Kidney (tissue), 14 donors: ENCODE results near the gene LIMS2. TPM values are rescaled to one million over a fixed set of nuclear protein-coding genes. Genes with fewer than 3 reads are reported as not detected.

ENCODE experiments used
- DNase-seq, 5 donors: peaks; one replicate each; pipeline ENCODE4 v3.0.0-alpha.2; 2013 to 2020
- FAIRE-seq: peaks from 2 replicates; lab custom pipeline; 2012; peaks lifted over from hg19 to GRCh38; lab: Jason Lieb, UNC
- H3K27ac ChIP-seq, 2 donors: one replicate each; pipeline ENCODE4 v1.7.0; 2013; ENCODE audit warnings: low read depth in 2 of 2, low read length in 2 of 2, inconsistent platforms in 1 of 2
- H3K27me3 ChIP-seq: one replicate; pipeline ENCODE4 v1.7.1; 2013; ENCODE audit warnings: low read length, inconsistent platforms; ENCODE audit not compliant: control insufficient read depth, insufficient read depth
- H3K36me3 ChIP-seq, 3 donors: one replicate each; pipeline versions ENCODE4 v1.7.0 to v1.7.1; 2013; ENCODE audit warnings: low read length in 3 of 3, control low read depth in 1 of 3, inconsistent platforms in 1 of 3; ENCODE audit not compliant: insufficient read depth in 3 of 3, control insufficient read depth in 2 of 3
- H3K4me1 ChIP-seq, 3 donors: one replicate each; pipeline versions ENCODE4 v1.7.0 to v1.7.1; 2013; ENCODE audit warnings: low read length in 3 of 3, inconsistent platforms in 1 of 3, low read depth in 1 of 3; ENCODE audit not compliant: control insufficient read depth in 2 of 3, insufficient read depth in 2 of 3
- H3K4me3 ChIP-seq, 3 donors: one replicate each; pipeline versions ENCODE4 v1.7.0 to v1.8.1; 2013; ENCODE audit warnings: low read length in 3 of 3, control low read depth in 1 of 3, inconsistent platforms in 1 of 3
- H3K9ac ChIP-seq, 3 donors: one replicate each; pipeline versions ENCODE4 v1.7.0 to v1.7.1; 2013; ENCODE audit warnings: low read length in 3 of 3, control low read depth in 1 of 3, inconsistent platforms in 1 of 3
- H3K9me3 ChIP-seq, 3 donors: one replicate each; pipeline versions ENCODE4 v1.7.0 to v1.7.1; 2013; ENCODE audit warnings: low read length in 3 of 3, control low read depth in 1 of 3, inconsistent platforms in 1 of 3; ENCODE audit not compliant: control insufficient read depth in 2 of 3, insufficient read depth in 1 of 3
- CTCF ChIP-seq: IDR thresholded peaks from 3 replicates; pipeline ENCODE4 v1.5.1; 2012; ENCODE audit warnings: mild to moderate bottlenecking, moderate library complexity, borderline replicate concordance; ENCODE audit not compliant: insufficient read depth; ENCODE audit errors: extremely low read depth
- intact Hi-C: fragments of 100-400 bp; cut with DNase I; formaldehyde crosslinking; loops from one replicate; pipeline ENCODE4 v1.11.1; 2022
- polyA plus RNA-seq: library from polyadenylated mRNA; stranded (reverse); fragments of 350-450 nt; fragmentation: Illumina TruSeq; extraction: RNeasy Lipid Tissue Mini Kit (QIAGEN cat#74804); gene quantifications from one replicate; pipeline ENCODE4 v1.2.3, GENCODE V29; 2014; ENCODE audit warnings: low read depth, low replicate concordance; ENCODE audit not compliant: insufficient read depth
- total RNA-seq: library from RNA; stranded (reverse); fragmentation: NEBNext Ultra II Directional; extraction: Animal tissue kit (Norgen Biotek cat#: 25700); gene quantifications from one replicate; pipeline ENCODE4 v1.2.1, GENCODE V29; 2021
- donor health status: control.
- donor health status: control.
- donor health status: control.
- donor health status: control.
- donor health status: control.
- donor health status: DM: yes; HTN: yes; CAD: no.
- donor health status: Normal renal cell carcinoma (clear cell type).

LIMS2 gene
- total and polyA plus RNA-seq, 2 donors from 2014 or later = 101 to 107 TPM

GRCh38 chr2:127641133-127641532, 34.2 kb downstream of the LIMS2 start:
- no peak for FAIRE-seq
- no peak overlapping the region for H3K9ac ChIP-seq
- H3K27me3 ChIP-seq = no peaks in the 10 kb centered on the region
- no peak for TF ChIP-seq CTCF
- H3K4me1 ChIP-seq = peaks cover 0 to 20% (median 0%) of the 10 kb centered on the region in 3 donors
- no peak overlapping the region for H3K4me3 ChIP-seq
- no peaks in the 10 kb centered on the region for H3K36me3 ChIP-seq
- no peaks in the 10 kb centered on the region for H3K9me3 ChIP-seq
- no peak overlapping the region for H3K27ac ChIP-seq
- intact Hi-C loops = no loop called here
- no peak for DNase-seq

GRCh38 chr2:127640082-127641072, 35.0 kb downstream of the LIMS2 start:
- Histone ChIP-seq H3K4me3 (no peak overlapping the region), H3K9ac (no peak overlapping the region), H3K27ac (no peak overlapping the region), H3K4me1 (peaks cover 0 to 20% (median 0%) of the 10 kb centered on the region in 3 donors), H3K36me3 (no peaks in the 10 kb centered on the region), H3K27me3 (no peaks in the 10 kb centered on the region), H3K9me3 (no peaks in the 10 kb centered on the region)
- DNase-seq (no peak), FAIRE-seq (no peak)
- intact Hi-C loops = no loop called here
- TF ChIP-seq CTCF = no peak

GRCh38 chr2:127639111-127639474, 36.2 kb downstream of the LIMS2 start:
- intact Hi-C loops = no loop called here
- no peak for FAIRE-seq
- Histone ChIP-seq H3K27ac (no peak overlapping the region), H3K4me3 (no peak overlapping the region), H3K9ac (no peak overlapping the region), H3K36me3 (no peaks in the 10 kb centered on the region), H3K4me1 (peaks cover 0 to 20% (median 0%) of the 10 kb centered on the region in 3 donors), H3K9me3 (no peaks in the 10 kb centered on the region), H3K27me3 (no peaks in the 10 kb centered on the region)
- no peak for DNase-seq
- TF ChIP-seq CTCF = no peak
